Stimulated activated CD8-positive, alpha-beta memory T cell treated with anti-CD3 and anti-CD28 coated beads, Interleukin-7, amount 100 ng/mL, for 48 hours (primary cell): ENCODE data around the gene SIRPA.
"Not testable (repeated sequence)": the region's sequence is repeated elsewhere in the genome, so short reads cannot be mapped to it uniquely, and the experiment has no call there.

ENCODE experiments used
- DNase-seq, 2 donors: peaks; one replicate each; pipeline ENCODE4 v3.0.0-alpha.2; 2020; ENCODE audit warnings: low read depth in 1 of 2; ENCODE audit errors: extremely low read depth in 1 of 2

Gene SIRPA

GRCh38 chr20:1905693-1906092 lies 10.5 kb downstream of the SIRPA start:
- DNase-seq = no peak

- no peak for DNase-seq
Measured at GRCh38 chr20:1906361-1907051, 11.3 kb downstream of the SIRPA start.

GRCh38 chr20:1907586-1907985 lies 12.4 kb downstream of the SIRPA start:
- no peak for DNase-seq

- no peak for DNase-seq
Measured at GRCh38 chr20:1908191-1908590, 13.0 kb downstream of the SIRPA start.

- no peak for DNase-seq
Measured at GRCh38 chr20:1909097-1909496, 13.9 kb downstream of the SIRPA start.

GRCh38 chr20:1911536-1911935 lies 16.3 kb downstream of the SIRPA start:
- no peak for DNase-seq

- DNase-seq = no peak
Measured at GRCh38 chr20:1912053-1912452, 16.8 kb downstream of the SIRPA start.

- no peak for DNase-seq
Measured at GRCh38 chr20:1912646-1913045, 17.4 kb downstream of the SIRPA start.

- not testable (repeated sequence) for DNase-seq
Measured at GRCh38 chr20:1915233-1915632, 20.0 kb downstream of the SIRPA start.

- no peak for DNase-seq
Measured at GRCh38 chr20:1915725-1916124, 20.5 kb downstream of the SIRPA start.

GRCh38 chr20:1917786-1918185 lies 22.6 kb downstream of the SIRPA start:
- DNase-seq = no peak

GRCh38 chr20:1918491-1919165 lies 23.4 kb downstream of the SIRPA start:
- DNase-seq = no peak

GRCh38 chr20:1920252-1920651 lies 25.0 kb downstream of the SIRPA start:
- DNase-seq = no peak

- no peak for DNase-seq
Measured at GRCh38 chr20:1920826-1921225, 25.6 kb downstream of the SIRPA start.

GRCh38 chr20:1921985-1922384 lies 26.8 kb downstream of the SIRPA start:
- not testable (repeated sequence) for DNase-seq

GRCh38 chr20:1922786-1923185 lies 27.6 kb downstream of the SIRPA start:
- DNase-seq = no peak

GRCh38 chr20:1924910-1925861 lies 30.0 kb downstream of the SIRPA start:
- no peak for DNase-seq

GRCh38 chr20:1926237-1926636 lies 31.0 kb downstream of the SIRPA start:
- no peak for DNase-seq

GRCh38 chr20:1927217-1927616 lies 32.0 kb downstream of the SIRPA start:
- DNase-seq = no peak

- no peak for DNase-seq
Measured at GRCh38 chr20:1928154-1928553, 32.9 kb downstream of the SIRPA start.

GRCh38 chr20:1928782-1929181 lies 33.6 kb downstream of the SIRPA start:
- no peak for DNase-seq
